Islet precursor cell (in vitro differentiated cells): ENCODE data around the gene TGFBRAP1.

Experiments used
- DNase-seq: peaks from one replicate; pipeline ENCODE4 v3.0.0-alpha.2; 2018

Gene TGFBRAP1

GRCh38 chr2:105235388-105236059 is 94.0 kb downstream of the TGFBRAP1 start:
- DNase-seq: peak; percentile 89

- DNase-seq: no peak
Observed at GRCh38 chr2:105231232-105231619, 98.3 kb downstream of the TGFBRAP1 start.

GRCh38 chr2:105224444-105224843 is 105.1 kb downstream of the TGFBRAP1 start:
- no peak for DNase-seq

GRCh38 chr2:105220604-105221003 is 108.9 kb downstream of the TGFBRAP1 start:
- no peak for DNase-seq

GRCh38 chr2:105215586-105216192 is 113.8 kb downstream of the TGFBRAP1 start:
- no peak for DNase-seq
